ENCODE measurements around the gene IKZF5.

Gene IKZF5

GRCh38 chr10:123039632-123039930, 31.0 kb upstream of the IKZF5 start:
- TF ChIP-seq, protein P1, sequence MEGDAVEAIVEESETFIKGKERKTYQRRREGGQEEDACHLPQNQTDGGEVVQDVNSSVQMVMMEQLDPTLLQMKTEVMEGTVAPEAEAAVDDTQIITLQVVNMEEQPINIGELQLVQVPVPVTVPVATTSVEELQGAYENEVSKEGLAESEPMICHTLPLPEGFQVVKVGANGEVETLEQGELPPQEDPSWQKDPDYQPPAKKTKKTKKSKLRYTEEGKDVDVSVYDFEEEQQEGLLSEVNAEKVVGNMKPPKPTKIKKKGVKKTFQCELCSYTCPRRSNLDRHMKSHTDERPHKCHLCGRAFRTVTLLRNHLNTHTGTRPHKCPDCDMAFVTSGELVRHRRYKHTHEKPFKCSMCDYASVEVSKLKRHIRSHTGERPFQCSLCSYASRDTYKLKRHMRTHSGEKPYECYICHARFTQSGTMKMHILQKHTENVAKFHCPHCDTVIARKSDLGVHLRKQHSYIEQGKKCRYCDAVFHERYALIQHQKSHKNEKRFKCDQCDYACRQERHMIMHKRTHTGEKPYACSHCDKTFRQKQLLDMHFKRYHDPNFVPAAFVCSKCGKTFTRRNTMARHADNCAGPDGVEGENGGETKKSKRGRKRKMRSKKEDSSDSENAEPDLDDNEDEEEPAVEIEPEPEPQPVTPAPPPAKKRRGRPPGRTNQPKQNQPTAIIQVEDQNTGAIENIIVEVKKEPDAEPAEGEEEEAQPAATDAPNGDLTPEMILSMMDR (IDR thresholded peaks at IDR 0.05; ENCODE audit: borderline replicate concordance, insufficient read depth, low read depth, low read length) = no peak
- H3K4me3 ChIP-seq (ENCODE audit: low read depth, low read length) = no peak overlapping the region

DNA sequence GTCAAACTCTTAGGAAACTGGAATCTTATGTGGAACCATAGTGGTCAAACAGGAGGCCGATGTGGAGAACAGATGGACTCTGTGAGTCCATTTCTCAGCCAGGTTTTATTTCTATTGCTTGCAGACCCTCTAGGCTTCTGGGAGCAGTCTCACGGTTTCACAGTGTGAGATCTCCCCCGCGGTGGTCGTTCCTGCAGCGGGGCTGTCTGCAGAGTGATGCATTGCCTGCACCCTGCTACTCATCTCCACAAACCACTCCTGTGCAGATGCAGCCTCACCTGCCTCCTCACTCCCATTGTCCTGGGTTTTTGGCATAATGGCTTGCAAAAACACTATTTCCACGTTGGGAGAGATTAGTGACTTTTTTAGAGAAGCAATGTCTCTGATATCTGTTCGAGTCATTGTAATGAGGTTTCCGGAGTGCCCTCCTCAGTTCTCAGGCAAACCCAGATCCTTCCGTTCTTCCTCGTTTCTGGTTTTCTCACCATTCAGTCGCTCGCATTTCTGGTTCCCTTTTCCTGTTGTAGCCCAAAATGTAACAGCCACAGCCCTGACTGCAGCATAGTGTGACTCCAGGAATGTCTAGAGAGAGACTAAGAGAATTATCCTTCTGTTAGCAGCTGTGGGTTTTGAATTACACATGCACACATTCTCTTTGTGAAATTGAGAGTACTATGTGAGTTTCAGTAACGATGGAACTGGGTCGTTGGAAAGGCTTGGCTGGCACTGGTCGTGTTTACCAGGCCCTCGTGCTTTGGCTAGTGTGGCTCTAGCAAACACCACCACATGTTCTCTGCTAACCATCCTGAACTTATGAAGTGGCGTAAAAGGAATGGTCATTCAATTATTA, 30.4 kb upstream of the IKZF5 start:
- no peak overlapping the region for H3K4me3 ChIP-seq (ENCODE audit: low read depth, low read length)
- TF ChIP-seq, protein P1 (IDR thresholded peaks at IDR 0.05; ENCODE audit: borderline replicate concordance, insufficient read depth, low read depth, low read length) = no peak

- H3K4me3 ChIP-seq (ENCODE audit: low read depth, low read length) = no peak overlapping the region
- TF ChIP-seq, protein P1 (IDR thresholded peaks at IDR 0.05; ENCODE audit: borderline replicate concordance, insufficient read depth, low read depth, low read length) = no peak
Measured at GRCh38 chr10:123035467-123036086, 27.0 kb upstream of the IKZF5 start.

- TF ChIP-seq, protein P1 (IDR thresholded peaks at IDR 0.05; ENCODE audit: borderline replicate concordance, insufficient read depth, low read depth, low read length) = no peak
- H3K4me3 ChIP-seq (ENCODE audit: low read depth, low read length) = no peak overlapping the region
Measured at GRCh38 chr10:123034332-123034731, 25.7 kb upstream of the IKZF5 start.

DNA sequence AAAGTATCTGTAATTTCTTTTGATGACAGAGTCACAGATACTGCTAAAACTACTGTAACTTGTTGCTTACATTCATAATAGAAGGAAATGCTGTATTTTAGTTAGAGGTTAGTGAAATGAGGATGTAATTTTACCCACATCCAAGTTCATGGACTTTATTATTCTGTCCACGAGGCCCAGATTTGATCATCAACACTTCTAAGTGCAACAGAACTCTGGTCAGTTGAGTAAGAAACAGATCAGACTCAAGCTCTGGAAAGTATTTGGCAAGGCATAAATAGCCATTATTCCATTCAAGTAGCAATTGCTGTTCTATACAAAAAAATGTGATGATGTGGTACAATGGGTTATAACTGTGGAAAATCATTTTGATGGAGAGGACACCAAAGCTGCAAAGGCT, 22.5 kb upstream of the IKZF5 start:
- TF ChIP-seq, protein P1 (IDR thresholded peaks at IDR 0.05; ENCODE audit: borderline replicate concordance, insufficient read depth, low read depth, low read length) = no peak
- H3K4me3 ChIP-seq (ENCODE audit: low read depth, low read length) = no peak overlapping the region

- TF ChIP-seq, protein P1 (IDR thresholded peaks at IDR 0.05; ENCODE audit: borderline replicate concordance, insufficient read depth, low read depth, low read length) = no peak
- H3K4me3 ChIP-seq (ENCODE audit: low read depth, low read length) = no peak overlapping the region
Measured at GRCh38 chr10:123027861-123028260, 19.3 kb upstream of the IKZF5 start.

GRCh38 chr10:123026302-123026701, 17.7 kb upstream of the IKZF5 start:
- no peak overlapping the region for H3K4me3 ChIP-seq (ENCODE audit: low read depth, low read length)
- TF ChIP-seq, protein P1 (IDR thresholded peaks at IDR 0.05; ENCODE audit: borderline replicate concordance, insufficient read depth, low read depth, low read length) = no peak
